GM12878 (cell line): Measurements from ENCODE around the gene ZNF765. TPM values are rescaled to one million over a fixed set of nuclear protein-coding genes. Genes with fewer than 3 reads are reported as not detected.
"Not testable (repeated sequence)": the region's sequence is repeated elsewhere in the genome, so short reads cannot be mapped to it uniquely, and the experiment has no call there.

Source experiments
- ATAC-seq: fragments of 200-7000 bp; cut with Tn5 transposase; 3 replicates; pipeline ENCODE4 v1.9.1; 2020; ENCODE audit warnings: mild to moderate bottlenecking, moderate library complexity
- BruUV-seq: library from RNA; stranded (reverse); fragments of 400-500 nt; replicated peaks from 2 replicates; lab custom pipeline; 2021; lab: Mats Ljungman, UMichigan
- CTCF ChIA-PET: fragments of 300-600 bp; sonication (Branson Sonifier 250); formaldehyde crosslinking; extraction: SDS; loops from one replicate; lab custom pipeline; 2021; ENCODE audit warnings: inconsistent platforms; lab: Yijun Ruan, JAX
- POLR2A ChIA-PET: fragments of 350-600 bp; formaldehyde crosslinking; extraction: SDS; loops from one replicate; lab custom pipeline; 2021; ENCODE audit warnings: inconsistent platforms; lab: Charles Lee
- RAD21 ChIA-PET: fragments of 300-600 bp; sonication (Branson Sonifier 250); formaldehyde crosslinking; loops from one replicate; lab custom pipeline; 2023; ENCODE audit warnings: antibody characterized with exemption; ENCODE audit not compliant: unreplicated experiment; lab: Charles Lee
- SMC1A ChIA-PET: fragments of 300-600 bp; sonication (Branson Sonifier 250); formaldehyde crosslinking; loops from one replicate; lab custom pipeline; 2023; ENCODE audit not compliant: unreplicated experiment, uncharacterized antibody; lab: Charles Lee
- DNase-seq: peaks from one replicate; pipeline ENCODE4 v3.0.0-alpha.2; 2011; ENCODE audit warnings: low read depth, low spot score
- FAIRE-seq: peaks from 3 replicates; lab custom pipeline; 2011; peaks lifted over from hg19 to GRCh38; lab: Jason Lieb, UNC
- H2AFZ ChIP-seq: 2 replicates; pipeline ENCODE4 v1.6.0; 2011; ENCODE audit warnings: low read depth, low read length, control low read depth; ENCODE audit not compliant: control insufficient read depth
- H3K27ac ChIP-seq: 2 replicates; pipeline ENCODE4 v1.5.1; 2011; ENCODE audit warnings: control low read depth; ENCODE audit not compliant: control insufficient read depth, insufficient read depth
- H3K27me3 ChIP-seq, 2 experiments: replicated peaks in 1 of 2; 2 replicates each; pipeline versions ENCODE4 v1.6.0 to v1.6.1; 2011; ENCODE audit warnings: low read length in 1 of 2; ENCODE audit not compliant: control insufficient read depth in 2 of 2, insufficient read depth in 2 of 2
- H3K36me3 ChIP-seq, 2 experiments: 2 replicates each; pipeline ENCODE4 v1.5.1; 2011; ENCODE audit warnings: low read length in 1 of 2; ENCODE audit not compliant: control insufficient read depth in 2 of 2, insufficient read depth in 2 of 2
- H3K4me1 ChIP-seq: 2 replicates; pipeline ENCODE4 v1.6.1; 2011; ENCODE audit warnings: mild to moderate bottlenecking, low read length, moderate library complexity, mixed read lengths; ENCODE audit not compliant: control insufficient read depth, insufficient read depth
- H3K4me2 ChIP-seq: 2 replicates; pipeline ENCODE4 v1.6.0; 2011; ENCODE audit warnings: control low read depth; ENCODE audit not compliant: control insufficient read depth, insufficient read depth
- H3K4me3 ChIP-seq: fragments of 200-600 bp; sonication (generic); 2 replicates; pipeline ENCODE4 v1.5.1; 2016
- H3K79me2 ChIP-seq: 2 replicates; pipeline ENCODE4 v1.6.0; 2011; ENCODE audit warnings: low read length; ENCODE audit not compliant: control insufficient read depth, insufficient read depth
- H3K9ac ChIP-seq: 2 replicates; pipeline ENCODE4 v1.8.0; 2011; ENCODE audit warnings: low read length, control low read depth, mixed read lengths; ENCODE audit not compliant: control insufficient read depth, insufficient read depth
- H3K9me3 ChIP-seq: replicated peaks from 3 replicates; pipeline ENCODE4 v1.5.1; 2011; ENCODE audit warnings: mild to moderate bottlenecking, low read length; ENCODE audit not compliant: control insufficient read depth, insufficient read depth
- H4K20me1 ChIP-seq: 2 replicates; pipeline ENCODE4 v1.6.0; 2011; ENCODE audit not compliant: control insufficient read depth, insufficient read depth
- ASH2L ChIP-seq: fragments of 300-600, 200-600 bp; sonication (generic); IDR thresholded peaks from 2 replicates; pipeline ENCODE4 v1.6.1; 2017; ENCODE audit warnings: low read depth, mild to moderate bottlenecking, borderline replicate concordance
- CEBPZ ChIP-seq: fragments of 150-350 bp; IDR thresholded peaks from 2 replicates; pipeline ENCODE4 v1.6.1; 2016; ENCODE audit warnings: low read depth, low read length
- EGR1 ChIP-seq, 2 experiments: IDR thresholded peaks; 1 replicate in 1 of 2; 2 replicates in 1 of 2; pipeline ENCODE4 v1.6.1; 2011 to 2012; ENCODE audit warnings: low read depth in 2 of 2, low read length in 2 of 2, borderline replicate concordance in 1 of 2, mild to moderate bottlenecking in 1 of 2, moderate library complexity in 1 of 2
- ETV6 ChIP-seq, 2 experiments: fragments of 450-650 bp in 1 of 2; IDR thresholded peaks in 1 of 2; conservative IDR thresholded peaks in 1 of 2; 2 replicates each; pipeline ENCODE4 v1.6.1; 2014; ENCODE audit warnings: antibody characterized with exemption in 1 of 2, borderline replicate concordance in 1 of 2, low read depth in 1 of 2, mild to moderate bottlenecking in 1 of 2, moderate library complexity in 1 of 2
- NR2C1 ChIP-seq: fragments of 450-650 bp; IDR thresholded peaks from 2 replicates; pipeline ENCODE4 v1.6.1; 2017; ENCODE audit warnings: antibody characterized with exemption, mild to moderate bottlenecking, moderate library complexity
- NR2C2 ChIP-seq: IDR thresholded peaks from 2 replicates; pipeline ENCODE4 v1.6.1; 2011; ENCODE audit warnings: borderline replicate concordance, low read depth; ENCODE audit not compliant: control insufficient read depth, insufficient read length
- TBL1XR1 ChIP-seq: IDR thresholded peaks from 2 replicates; pipeline ENCODE4 v1.6.1; 2012; ENCODE audit warnings: low read depth, low read length, improper control_type of control experiment
- ZNF217 ChIP-seq: fragments of 450-650 bp; IDR thresholded peaks from 2 replicates; pipeline ENCODE4 v1.6.1; 2017; ENCODE audit warnings: antibody characterized with exemption, mild to moderate bottlenecking
- WGBS: methylation state at CpG from one replicate; pipeline ENCODE4 v1.1.6; 2016; ENCODE audit warnings: low lambda C conversion rate; ENCODE audit not compliant: insufficient replicate concordance, insufficient coverage; ENCODE audit errors: missing lambda C conversion rate; 5-methylcytosine and 5-hydroxymethylcytosine counted together
- in situ Hi-C: fragments of 300-500 bp; cut with MboI; formaldehyde crosslinking; loops from 9 replicates; pipeline ENCODE4 v1.14.3; 2018; ENCODE audit warnings: mixed read lengths
- intact Hi-C: fragments of 100-400 bp; cut with micrococcal nuclease; formaldehyde crosslinking; loops from one replicate; pipeline ENCODE4 v1.14.2; 2022; ENCODE audit not compliant: unreplicated experiment
- polyA plus RNA-seq, 11 experiments: library from polyadenylated mRNA; depleted of rRNA in 4 of 11; unstranded in 6 of 11; stranded (reverse) in 5 of 11; fragments of >200 nt; fragmentation: Nextera tagmentation in 4 of 11; fragmentation: Illumina TruSeq in 1 of 11; extraction: Ambion mirVana in 4 of 11; extraction: Trizol in 1 of 11; gene quantifications; 1 replicate in 1 of 11; 2 replicates in 10 of 11; pipeline versions ENCODE4 v1.2.1 to v1.2.3, GENCODE V29; 2011 to 2016; ENCODE audit warnings: inconsistent platforms in 2 of 11, missing spikeins in 2 of 11, low read depth in 1 of 11
- total RNA-seq, 4 experiments: library from RNA; depleted of rRNA in 3 of 4; stranded (reverse); fragments of >200 nt in 3 of 4; fragmentation: Illumina TruSeq in 1 of 4; extraction: Trizol in 1 of 4; gene quantifications; 2 replicates each; pipeline versions ENCODE4 v1.2.1 to v1.2.3, GENCODE V29; 2013 to 2021
- TF ChIP-seq, protein P1 (sequence below): IDR thresholded peaks from 2 replicates; pipeline ENCODE4 v1.6.1; 2011; ENCODE audit warnings: low read depth, mild to moderate bottlenecking, low read length, moderate library complexity, borderline replicate concordance; ENCODE audit errors: extremely low read depth
- TF ChIP-seq, protein P2 (sequence below): IDR thresholded peaks from 2 replicates; pipeline ENCODE4 v1.6.1; 2011; ENCODE audit warnings: borderline replicate concordance, low read depth, mild to moderate bottlenecking, moderate library complexity, mixed read lengths, low read length; ENCODE audit not compliant: insufficient read depth; ENCODE audit errors: extremely low read length

The ZNF765 gene
- total and polyA plus RNA-seq, 10 of the 15 experiments (the other 5 are each of a cell fraction or from before 2014, with no cell fraction given), result 2.9 to 12.7 (median 7.0) TPM

- ChIA-PET CTCF (no interaction called here), RAD21 (no interaction called here), POLR2A (no interaction called here), SMC1A (interaction anchor here (1.1 kb wide), 1 partner anchor 38 kb away, joined by 3 read pairs; no protein-coding TSS in a partner anchor)
- ATAC-seq (no peak), DNase-seq (no peak), FAIRE-seq (no peak)
- Histone ChIP-seq H3K4me2 (no peak overlapping the region), H3K36me3 (no peaks in the 10 kb centered on the region), H3K79me2 (peaks cover 1% of the 10 kb centered on the region; the same call in 1 of the 2 replicates), H3K27ac (no peak overlapping the region), H3K27me3 (no peaks in the 10 kb centered on the region), H4K20me1 (no peaks in the 10 kb centered on the region), H3K9ac (no peak overlapping the region), H3K4me1 (no peaks in the 10 kb centered on the region), H3K4me3 (no peak overlapping the region), H2AFZ (no peak overlapping the region), H3K9me3 (peaks cover 4% of the 10 kb centered on the region; the same call in 2 of the 3 replicates)
- no peak for TF ChIP-seq ASH2L
- TF ChIP-seq, protein P1, sequence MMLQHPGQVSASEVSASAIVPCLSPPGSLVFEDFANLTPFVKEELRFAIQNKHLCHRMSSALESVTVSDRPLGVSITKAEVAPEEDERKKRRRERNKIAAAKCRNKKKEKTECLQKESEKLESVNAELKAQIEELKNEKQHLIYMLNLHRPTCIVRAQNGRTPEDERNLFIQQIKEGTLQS, result no peak
- no peak for TF ChIP-seq TBL1XR1
- TF ChIP-seq ZNF217, result no peak
- TF ChIP-seq NR2C1, result no peak
- TF ChIP-seq, protein P2, sequence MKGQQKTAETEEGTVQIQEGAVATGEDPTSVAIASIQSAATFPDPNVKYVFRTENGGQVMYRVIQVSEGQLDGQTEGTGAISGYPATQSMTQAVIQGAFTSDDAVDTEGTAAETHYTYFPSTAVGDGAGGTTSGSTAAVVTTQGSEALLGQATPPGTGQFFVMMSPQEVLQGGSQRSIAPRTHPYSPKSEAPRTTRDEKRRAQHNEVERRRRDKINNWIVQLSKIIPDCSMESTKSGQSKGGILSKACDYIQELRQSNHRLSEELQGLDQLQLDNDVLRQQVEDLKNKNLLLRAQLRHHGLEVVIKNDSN, result no peak
- no peak for TF ChIP-seq EGR1 (IDR thresholded peaks at IDR 0.05; ENCODE audit: borderline replicate concordance in 1 of 2, low read depth in 2 of 2, low read length in 2 of 2)
- TF ChIP-seq CEBPZ, result no peak
- no peak for TF ChIP-seq NR2C2
- no peak for TF ChIP-seq ETV6 (conservative IDR thresholded peaks at IDR 0.05 in 1 of 2, IDR thresholded peaks at IDR 0.05 in 1 of 2; ENCODE audit: borderline replicate concordance in 1 of 2, low read depth in 1 of 2)
- 87% methylated on average over 7 of the region's 7 CpGs for WGBS
- BruUV-seq, result no TSS peak
- intact Hi-C loops (no loop called here), in situ Hi-C loops (no loop called here)
These were observed 77.0 kb downstream of the ZNF765 start for GRCh38 chr19:53471916-53472315.

DNA sequence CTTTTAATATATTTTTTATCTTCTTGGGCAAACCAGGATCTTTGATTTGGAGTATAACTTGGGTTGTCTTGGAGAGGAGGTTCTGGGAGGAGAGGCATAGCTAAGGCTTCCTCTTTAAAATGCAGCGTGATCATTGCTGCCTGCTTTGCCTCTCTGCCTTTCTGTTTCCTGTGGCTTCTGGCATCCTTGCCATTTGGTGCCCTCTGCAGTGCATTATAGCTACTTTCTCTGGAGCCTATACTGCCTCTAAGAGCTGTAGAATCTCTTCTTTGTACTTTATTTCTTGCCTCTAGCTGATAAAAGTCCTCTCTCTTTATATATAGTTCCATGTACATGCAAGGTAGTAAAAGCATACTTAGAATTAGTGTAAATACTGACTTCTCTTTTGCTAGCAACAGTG lies 79.9 kb downstream of the ZNF765 start:
- POLR2A ChIA-PET, H3K4me1 ChIP-seq, H3K4me2 ChIP-seq, H2AFZ ChIP-seq, H3K9me3 ChIP-seq, H3K27ac ChIP-seq, H3K4me3 ChIP-seq, SMC1A ChIA-PET, H3K9ac ChIP-seq, H4K20me1 ChIP-seq, DNase-seq, H3K36me3 ChIP-seq, RAD21 ChIA-PET, H3K27me3 ChIP-seq, H3K79me2 ChIP-seq, FAIRE-seq, ATAC-seq, BruUV-seq: not testable (repeated sequence)
- WGBS, result no CpG with 5 or more reads among the region's 1 CpG
- CTCF ChIA-PET, result interaction anchor here (1.0 to 1.1 kb wide), 2 partner anchors 13 to 50 kb away, joined by 3 read pairs; no protein-coding TSS in a partner anchor
- in situ Hi-C loops (loop anchor here (5.0 kb wide), 1 partner anchor 38 kb away; no protein-coding TSS in a partner anchor), intact Hi-C loops (loop anchor here (1.0 kb wide), 1 partner anchor 38 kb away; no protein-coding TSS in a partner anchor)
